ENCODE data around the gene CPT1B. TPM values are rescaled to one million over a fixed set of nuclear protein-coding genes. Genes with fewer than 3 reads are reported as not detected.

The CPT1B gene
- total and polyA plus RNA-seq, 2 donors (not counting 1 experiment from before 2014, with no cell fraction given): 0.82 to 4.8 TPM

DNA sequence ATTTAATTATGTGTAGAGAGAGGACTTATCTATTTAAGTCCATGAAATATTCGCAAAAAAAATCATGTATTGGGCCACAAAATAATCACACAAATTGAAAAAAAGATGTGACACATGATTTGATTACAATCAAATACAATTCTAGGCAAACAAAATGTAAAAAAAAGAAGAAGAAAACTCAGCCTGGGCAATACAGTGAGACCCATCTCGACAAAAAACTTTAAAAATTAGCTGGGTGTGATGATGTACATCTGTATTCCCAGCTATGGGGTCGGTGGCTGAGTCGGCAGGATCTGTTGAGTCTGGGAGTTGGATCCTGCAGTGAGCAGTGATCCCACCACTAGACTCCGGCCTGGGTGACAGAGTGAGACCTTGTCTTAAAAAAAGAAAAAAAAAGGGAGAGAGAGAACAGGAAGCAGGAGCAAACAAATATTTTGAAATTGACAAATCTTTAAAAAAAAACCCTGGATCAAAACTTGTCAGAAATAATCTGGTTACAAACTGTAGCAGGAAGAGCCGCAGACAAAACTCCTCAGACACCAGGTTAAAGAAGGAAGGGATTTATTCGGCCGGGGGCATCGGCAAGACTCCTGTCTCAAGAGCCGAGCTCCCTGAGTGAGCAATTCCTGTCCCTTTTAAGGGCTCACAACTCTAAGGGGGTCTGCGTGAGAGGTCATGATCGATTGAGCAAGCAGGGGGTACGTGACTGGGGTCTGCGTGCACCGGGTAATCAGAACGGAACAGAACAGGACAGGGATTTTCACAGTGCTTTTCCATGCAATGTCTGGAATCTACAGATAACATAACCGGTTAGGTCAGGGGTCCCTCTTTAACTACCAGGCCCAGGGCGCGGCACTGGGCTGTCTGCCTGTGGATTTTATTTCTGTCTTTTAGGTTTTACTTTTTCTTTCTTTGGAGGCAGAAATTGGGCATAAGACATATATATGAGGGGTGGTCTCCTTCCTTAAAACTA is 45.1 kb downstream of the CPT1B start:
- no peaks in the 10 kb centered on the region for H3K9me3 ChIP-seq (ENCODE audit: control insufficient read depth, insufficient read depth, low read depth, low read length)
- H3K4me2 ChIP-seq (ENCODE audit: extremely low read depth, insufficient read depth, low read length): no peak overlapping the region
- H3K79me2 ChIP-seq (ENCODE audit: control insufficient read depth, insufficient read depth, low read length): no peaks in the 10 kb centered on the region
- no peak overlapping the region for H3K27ac ChIP-seq (ENCODE audit: insufficient read depth, low read length)
- no peaks in the 10 kb centered on the region for H3K36me3 ChIP-seq (ENCODE audit: control insufficient read depth, insufficient read depth, low read length)
- no peak overlapping the region for H3K9ac ChIP-seq (ENCODE audit: insufficient read depth, low read length)
- H3K4me1 ChIP-seq (ENCODE audit: control insufficient read depth, extremely low read depth, insufficient read depth, low read length): peaks cover 10% of the 10 kb centered on the region
- no peak overlapping the region for H3K4me3 ChIP-seq (replicated peaks in 1 of 4; ENCODE audit: control extremely low read depth in 1 of 4, insufficient read depth in 1 of 4, low read depth in 3 of 4, low read length in 4 of 4)
- DNase-seq (ENCODE audit: low read depth in 2 of 2): no peak
- H3K27me3 ChIP-seq (ENCODE audit: control insufficient read depth, insufficient read depth, low read length): peaks cover 11% of the 10 kb centered on the region
- TF ChIP-seq CTCF (conservative IDR thresholded peaks at IDR 0.05 in 1 of 2, IDR thresholded peaks at IDR 0.05 in 1 of 2; ENCODE audit: low read depth in 1 of 2, low read length in 2 of 2) (no peak), EZH2 (IDR thresholded peaks at IDR 0.05; ENCODE audit: low read length, missing control alignments) (no peak)
- no peak overlapping the region for H2AFZ ChIP-seq (ENCODE audit: low read length)
- no peaks in the 10 kb centered on the region for H4K20me1 ChIP-seq (ENCODE audit: control insufficient read depth, extremely low read depth, insufficient read depth, low read length)

DNA sequence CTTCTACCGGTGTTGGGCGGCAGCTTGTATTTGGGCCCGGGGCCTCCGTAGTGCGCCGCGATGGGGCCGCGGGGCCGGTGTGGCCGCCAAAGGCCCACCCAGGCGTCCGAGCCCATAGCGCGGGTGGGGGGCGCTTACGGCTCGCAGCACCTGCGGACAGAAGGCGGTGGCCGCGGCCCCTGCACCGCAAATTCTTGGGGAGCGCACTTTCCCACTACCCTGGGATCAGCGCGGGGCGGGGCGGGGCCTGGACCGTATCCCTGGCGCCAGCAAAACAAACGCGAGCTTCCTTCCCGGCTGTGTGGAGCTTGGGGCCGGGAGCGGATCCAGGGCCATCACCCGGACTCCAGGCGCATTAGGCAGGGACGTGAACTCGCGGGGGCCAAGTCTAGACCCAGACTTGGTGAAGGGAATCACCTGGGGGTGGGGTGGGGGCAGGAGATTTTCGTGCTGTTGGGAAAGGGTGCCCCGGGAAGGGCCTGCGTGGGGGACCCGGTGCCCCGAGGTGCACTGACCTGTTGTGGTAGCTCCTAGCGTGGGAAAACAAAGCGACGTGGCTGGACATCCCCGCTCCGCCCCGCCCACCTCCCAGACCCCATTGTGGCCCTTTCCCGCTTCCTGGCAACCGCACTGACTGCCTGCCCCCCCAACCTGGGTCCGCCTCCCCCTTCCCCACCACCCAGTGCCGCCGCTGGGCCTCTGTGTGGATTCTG is 46.1 kb downstream of the CPT1B start:
- Histone ChIP-seq H3K36me3 (ENCODE audit: control insufficient read depth, insufficient read depth, low read length) (no peaks in the 10 kb centered on the region), H3K4me2 (ENCODE audit: extremely low read depth, insufficient read depth, low read length) (peak overlapping the region; percentile 71), H3K4me3 (replicated peaks in 1 of 4; ENCODE audit: control extremely low read depth in 1 of 4, insufficient read depth in 1 of 4, low read depth in 3 of 4, low read length in 4 of 4) (peak overlapping the region in 3 of 4 experiments; percentile 28 to 60 (median 28)), H4K20me1 (ENCODE audit: control insufficient read depth, extremely low read depth, insufficient read depth, low read length) (no peaks in the 10 kb centered on the region), H3K27ac (ENCODE audit: insufficient read depth, low read length) (no peak overlapping the region), H3K27me3 (ENCODE audit: control insufficient read depth, insufficient read depth, low read length) (peaks cover 11% of the 10 kb centered on the region), H2AFZ (ENCODE audit: low read length) (no peak overlapping the region), H3K4me1 (ENCODE audit: control insufficient read depth, extremely low read depth, insufficient read depth, low read length) (peaks cover 10% of the 10 kb centered on the region), H3K79me2 (ENCODE audit: control insufficient read depth, insufficient read depth, low read length) (no peaks in the 10 kb centered on the region), H3K9ac (ENCODE audit: insufficient read depth, low read length) (peak overlapping the region; percentile 65), H3K9me3 (ENCODE audit: control insufficient read depth, insufficient read depth, low read depth, low read length) (no peaks in the 10 kb centered on the region)
- DNase-seq (ENCODE audit: low read depth in 2 of 2): peak; percentile 54 to 58
- no peak for TF ChIP-seq EZH2 (IDR thresholded peaks at IDR 0.05; ENCODE audit: low read length, missing control alignments)
- no peak for TF ChIP-seq CTCF (conservative IDR thresholded peaks at IDR 0.05 in 1 of 2, IDR thresholded peaks at IDR 0.05 in 1 of 2; ENCODE audit: low read depth in 1 of 2, low read length in 2 of 2)

DNA sequence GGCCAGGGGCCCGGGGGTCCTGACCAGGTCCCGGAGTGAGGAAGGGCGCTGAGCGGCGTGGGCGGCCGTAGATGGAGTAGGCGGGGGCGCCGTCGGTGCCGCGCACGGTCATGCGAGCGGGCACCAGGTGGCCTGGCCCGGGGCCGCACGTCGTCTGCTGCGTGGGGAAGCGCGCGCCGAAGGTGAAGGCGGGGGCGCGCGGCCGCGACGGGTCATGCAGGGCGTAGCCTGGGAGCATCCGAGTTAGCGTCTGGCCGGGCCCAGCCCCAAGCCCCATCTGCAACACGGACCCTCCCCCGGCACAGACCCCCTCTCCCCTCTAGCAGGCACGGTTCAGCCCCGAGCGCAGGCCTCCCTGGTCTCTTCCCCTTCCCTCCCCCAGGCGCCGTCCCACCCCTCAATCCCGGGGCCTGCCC is 46.7 kb downstream of the CPT1B start:
- Histone ChIP-seq H3K9me3 (ENCODE audit: control insufficient read depth, insufficient read depth, low read depth, low read length) (no peaks in the 10 kb centered on the region), H4K20me1 (ENCODE audit: control insufficient read depth, extremely low read depth, insufficient read depth, low read length) (no peaks in the 10 kb centered on the region), H3K36me3 (ENCODE audit: control insufficient read depth, insufficient read depth, low read length) (no peaks in the 10 kb centered on the region), H3K9ac (ENCODE audit: insufficient read depth, low read length) (peak overlapping the region; percentile 65), H3K27ac (ENCODE audit: insufficient read depth, low read length) (no peak overlapping the region), H3K4me2 (ENCODE audit: extremely low read depth, insufficient read depth, low read length) (peak overlapping the region; percentile 71), H3K79me2 (ENCODE audit: control insufficient read depth, insufficient read depth, low read length) (no peaks in the 10 kb centered on the region), H3K27me3 (ENCODE audit: control insufficient read depth, insufficient read depth, low read length) (peaks cover 11% of the 10 kb centered on the region), H3K4me3 (replicated peaks in 1 of 4; ENCODE audit: control extremely low read depth in 1 of 4, insufficient read depth in 1 of 4, low read depth in 3 of 4, low read length in 4 of 4) (peak overlapping the region in 3 of 4 experiments; percentile 28 to 61 (median 60)), H2AFZ (ENCODE audit: low read length) (no peak overlapping the region), H3K4me1 (ENCODE audit: control insufficient read depth, extremely low read depth, insufficient read depth, low read length) (peaks cover 14% of the 10 kb centered on the region)
- TF ChIP-seq EZH2 (IDR thresholded peaks at IDR 0.05; ENCODE audit: low read length, missing control alignments) (peak; percentile 57), CTCF (conservative IDR thresholded peaks at IDR 0.05 in 1 of 2, IDR thresholded peaks at IDR 0.05 in 1 of 2; ENCODE audit: low read depth in 1 of 2, low read length in 2 of 2) (no peak)
- no peak for DNase-seq (ENCODE audit: low read depth in 2 of 2)
